BLaER1 treated with 17β-estradiol and CSF1 and Interleukin-3, amounts not matched to agents 10 nM and 100 nM (cell line): ENCODE data around the gene GPR108.
A peak's percentile ranks its signal among the peaks of the same experiment; 100 is the strongest.
"Not testable (repeated sequence)": the region's sequence is repeated elsewhere in the genome, so short reads cannot be mapped to it uniquely, and the experiment has no call there.

Source experiments
- H3K27ac ChIP-seq, 11 experiments: shearing (Covaris generic); formaldehyde crosslinking; 2 replicates each; pipeline ENCODE4 v1.8.1; 2022
- H3K27me3 ChIP-seq, 11 experiments: shearing (Covaris generic); formaldehyde crosslinking; 2 replicates each; pipeline ENCODE4 v1.8.1; 2022
- H3K36me3 ChIP-seq, 11 experiments: shearing (Covaris generic); formaldehyde crosslinking; 2 replicates each; pipeline ENCODE4 v1.8.1; 2022
- H3K4me1 ChIP-seq, 10 experiments: shearing (Covaris generic); formaldehyde crosslinking; 2 replicates each; pipeline ENCODE4 v1.8.1; 2022
- H3K4me2 ChIP-seq, 11 experiments: shearing (Covaris generic); formaldehyde crosslinking; 2 replicates each; pipeline ENCODE4 v1.8.1; 2022
- H3K4me3 ChIP-seq, 10 experiments: shearing (Covaris generic); formaldehyde crosslinking; 2 replicates each; pipeline ENCODE4 v1.8.1; 2022
- H3K9ac ChIP-seq, 11 experiments: shearing (Covaris generic); formaldehyde crosslinking; 2 replicates each; pipeline ENCODE4 v1.8.1; 2022
- H3K9me3 ChIP-seq, 11 experiments: shearing (Covaris generic); formaldehyde crosslinking; replicated peaks in 1 of 11; 2 replicates each; pipeline ENCODE4 v1.8.1; 2022
- H4K20me1 ChIP-seq, 11 experiments: shearing (Covaris generic); formaldehyde crosslinking; 2 replicates each; pipeline ENCODE4 v1.8.1; 2022
- Cebpa-rat ChIP-seq, 11 experiments: shearing (Covaris generic); IDR thresholded peaks; 2 replicates each; pipeline ENCODE4 v1.8.1; 2022

Gene GPR108

GRCh38 chr19:6753178-6754031 is 16.0 kb upstream of the GPR108 start:
- H3K4me1 ChIP-seq: peaks cover 14 to 40% (median 32%) of the 10 kb centered on the region in 10 experiments; a peak in 18 of 20 replicates
- no peaks in the 10 kb centered on the region for H3K27me3 ChIP-seq
- H4K20me1 ChIP-seq: peaks cover 0 to 27% (median 0%) of the 10 kb centered on the region in 11 experiments; a peak in 3 of 22 replicates
- peak overlapping the region; percentile 36 to 78 (median 70); a peak in 20 of 22 replicates for H3K9ac ChIP-seq
- H3K4me2 ChIP-seq: peak overlapping the region; percentile 81 to 95 (median 86)
- H3K4me3 ChIP-seq: peak overlapping the region; percentile 45 to 69 (median 56)
- no peaks in the 10 kb centered on the region for H3K9me3 ChIP-seq
- peaks cover 16 to 42% (median 38%) of the 10 kb centered on the region in 11 experiments for H3K36me3 ChIP-seq
- H3K27ac ChIP-seq: peak overlapping the region in 10 of 11 experiments; percentile 9 to 77 (median 58); a peak in 20 of 22 replicates
- no peak for TF ChIP-seq Cebpa-rat (IDR thresholded peaks at IDR 0.05)

DNA sequence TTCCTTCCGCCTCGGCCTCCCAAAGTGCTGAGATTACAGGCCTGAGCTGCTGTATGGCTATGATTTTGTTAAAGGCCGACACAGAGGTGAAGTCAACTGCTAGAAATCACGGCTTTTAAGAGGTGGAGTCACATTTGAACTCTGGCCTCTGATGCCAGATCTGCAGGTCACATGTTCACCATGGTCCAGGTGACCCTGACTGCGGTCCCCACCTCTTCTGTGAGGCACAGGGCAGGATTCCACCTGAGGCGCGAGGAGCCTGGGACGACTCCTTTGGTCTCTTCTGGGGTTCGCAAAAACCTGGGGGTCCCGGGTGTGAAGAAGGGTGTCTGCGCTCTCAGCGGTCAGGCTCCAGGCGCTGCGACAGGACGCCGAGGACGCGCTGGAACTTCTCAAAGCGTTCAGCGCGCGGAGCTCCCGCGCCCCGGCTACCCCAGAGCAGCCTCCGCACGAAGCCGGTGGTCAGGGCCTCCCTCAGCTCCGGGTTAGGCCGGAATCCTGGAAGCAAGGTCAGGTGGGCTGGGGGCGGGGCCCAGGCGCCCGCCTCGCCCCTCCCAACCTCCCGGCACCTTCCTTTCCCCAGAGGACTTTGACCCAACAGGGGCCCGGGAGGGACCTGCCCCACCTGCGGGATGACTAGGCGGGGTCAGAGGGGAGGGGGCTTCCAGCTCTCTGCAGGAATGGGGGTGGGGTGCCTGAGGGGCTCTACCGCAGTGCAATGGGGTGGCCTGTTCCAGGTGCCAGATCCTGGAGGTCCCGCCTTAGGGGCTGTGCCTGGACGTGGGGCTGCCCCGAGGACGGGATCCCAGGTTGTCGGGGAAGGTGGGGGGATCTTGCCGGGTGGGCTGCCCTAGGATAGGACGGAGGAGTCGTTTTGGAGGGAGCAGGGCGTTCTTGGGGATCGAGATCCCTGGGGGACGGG is 15.1 kb upstream of the GPR108 start:
- H3K36me3 ChIP-seq: peaks cover 25 to 51% (median 47%) of the 10 kb centered on the region in 11 experiments
- no peak for TF ChIP-seq Cebpa-rat (IDR thresholded peaks at IDR 0.05)
- no peaks in the 10 kb centered on the region for H3K9me3 ChIP-seq
- no peaks in the 10 kb centered on the region for H3K27me3 ChIP-seq
- peak overlapping the region; percentile 45 to 69 (median 56) for H3K4me3 ChIP-seq
- peaks cover 0 to 29% (median 0%) of the 10 kb centered on the region in 11 experiments; a peak in 3 of 22 replicates for H4K20me1 ChIP-seq
- peak overlapping the region; percentile 36 to 78 (median 70); a peak in 19 of 22 replicates for H3K9ac ChIP-seq
- peak overlapping the region; percentile 81 to 95 (median 86) for H3K4me2 ChIP-seq
- peak overlapping the region in 10 of 11 experiments; percentile 9 to 77 (median 58); a peak in 20 of 22 replicates for H3K27ac ChIP-seq
- peaks cover 14 to 42% (median 33%) of the 10 kb centered on the region in 10 experiments; a peak in 18 of 20 replicates for H3K4me1 ChIP-seq

DNA sequence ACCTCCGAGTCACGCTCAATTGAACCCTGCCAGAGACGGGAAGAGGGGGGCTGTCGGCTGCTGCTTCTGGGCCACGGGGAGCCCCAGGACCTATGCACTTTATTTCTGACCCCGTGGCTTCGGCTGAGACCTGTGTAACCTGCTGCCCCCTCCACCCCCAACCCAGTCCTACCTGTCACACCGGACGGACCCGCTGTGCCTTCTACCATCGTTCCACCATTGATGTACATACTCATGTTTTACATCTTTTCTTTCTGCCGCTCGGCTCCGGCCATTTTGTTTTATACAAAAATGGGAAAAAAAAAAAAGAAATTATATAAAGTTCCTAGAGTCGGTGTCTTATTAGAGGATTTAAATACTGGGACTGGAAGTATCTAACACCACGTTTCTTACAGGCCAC is 13.8 kb upstream of the GPR108 start:
- Histone ChIP-seq H3K36me3 (peaks cover 38 to 64% (median 60%) of the 10 kb centered on the region in 11 experiments), H3K9ac (no peak overlapping the region), H3K27ac (no peak overlapping the region), H3K9me3 (no peaks in the 10 kb centered on the region), H3K4me1 (peaks cover 14 to 30% (median 24%) of the 10 kb centered on the region in 10 experiments; a peak in 18 of 20 replicates), H3K4me2 (no peak overlapping the region), H3K27me3 (no peaks in the 10 kb centered on the region), H4K20me1 (peaks cover 0 to 29% (median 0%) of the 10 kb centered on the region in 11 experiments; a peak in 3 of 22 replicates), H3K4me3 (no peak overlapping the region)
- TF ChIP-seq Cebpa-rat (IDR thresholded peaks at IDR 0.05): no peak

- Histone ChIP-seq H3K36me3 (peaks cover 42 to 74% (median 69%) of the 10 kb centered on the region in 11 experiments), H3K27me3 (no peaks in the 10 kb centered on the region), H3K4me1 (peaks cover 14 to 30% (median 24%) of the 10 kb centered on the region in 10 experiments; a peak in 18 of 20 replicates), H3K4me2 (no peak overlapping the region), H4K20me1 (peaks cover 0 to 32% (median 0%) of the 10 kb centered on the region in 11 experiments; a peak in 5 of 22 replicates), H3K9me3 (no peaks in the 10 kb centered on the region), H3K9ac (no peak overlapping the region), H3K4me3 (no peak overlapping the region), H3K27ac (no peak overlapping the region)
- no peak for TF ChIP-seq Cebpa-rat (IDR thresholded peaks at IDR 0.05)
Observed at GRCh38 chr19:6750062-6750461, 12.7 kb upstream of the GPR108 start.

- Histone ChIP-seq H4K20me1 (peaks cover 0 to 47% (median 0%) of the 10 kb centered on the region in 11 experiments; a peak in 5 of 22 replicates), H3K36me3 (peaks cover 57 to 89% (median 84%) of the 10 kb centered on the region in 11 experiments), H3K4me2 (peak overlapping the region in 5 of 11 experiments; percentile 7 to 24 (median 17); a peak in 3 of 22 replicates), H3K4me1 (peaks cover 6 to 18% (median 15%) of the 10 kb centered on the region in 10 experiments; a peak in 17 of 20 replicates), H3K9ac (peak overlapping the region in 2 of 11 experiments; percentile 11 to 18; a peak in 2 of 22 replicates)
- H3K27ac ChIP-seq, H3K9me3 ChIP-seq, H3K4me3 ChIP-seq, H3K27me3 ChIP-seq: not testable (repeated sequence)
Observed at GRCh38 chr19:6748543-6748942, 11.2 kb upstream of the GPR108 start.

DNA sequence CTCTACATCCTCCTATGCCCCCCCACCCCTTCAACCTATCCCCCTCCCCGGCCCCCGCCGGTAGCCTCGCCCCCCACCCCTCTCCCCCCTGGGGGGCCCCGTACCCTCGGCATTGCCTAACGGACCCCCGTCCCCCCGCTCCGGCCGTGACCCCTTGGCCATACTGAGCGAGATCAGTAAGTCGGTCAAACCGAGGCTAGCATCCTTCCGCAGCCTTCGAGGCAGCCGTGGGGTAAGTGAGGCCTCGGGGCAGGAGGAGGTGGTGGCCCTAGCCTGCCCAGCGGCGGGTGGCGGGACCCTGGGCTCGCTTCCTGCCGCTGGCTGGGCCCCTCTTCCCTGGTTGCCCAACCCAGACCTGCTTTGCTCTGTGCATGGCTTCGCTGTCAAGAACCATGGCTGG is 8.6 kb upstream of the GPR108 start:
- H3K27me3 ChIP-seq: no peaks in the 10 kb centered on the region
- no peak overlapping the region for H3K9ac ChIP-seq
- no peak overlapping the region for H3K4me2 ChIP-seq
- peaks cover 0 to 58% (median 3%) of the 10 kb centered on the region in 11 experiments; a peak in 8 of 22 replicates for H4K20me1 ChIP-seq
- H3K4me1 ChIP-seq: peaks cover 7 to 17% (median 14%) of the 10 kb centered on the region in 10 experiments
- no peaks in the 10 kb centered on the region for H3K9me3 ChIP-seq
- H3K36me3 ChIP-seq: peaks cover 56 to 89% (median 81%) of the 10 kb centered on the region in 11 experiments
- TF ChIP-seq Cebpa-rat (IDR thresholded peaks at IDR 0.05): no peak
- no peak overlapping the region for H3K27ac ChIP-seq
- H3K4me3 ChIP-seq: no peak overlapping the region

GRCh38 chr19:6744381-6745301 is 7.3 kb upstream of the GPR108 start:
- peaks cover 9 to 29% (median 22%) of the 10 kb centered on the region in 10 experiments for H3K4me1 ChIP-seq
- no peak overlapping the region for H3K4me3 ChIP-seq
- no peak overlapping the region for H3K4me2 ChIP-seq
- H3K27ac ChIP-seq: no peak overlapping the region
- H3K9me3 ChIP-seq: no peaks in the 10 kb centered on the region
- no peak for TF ChIP-seq Cebpa-rat (IDR thresholded peaks at IDR 0.05)
- H4K20me1 ChIP-seq: peaks cover 0 to 58% (median 3%) of the 10 kb centered on the region in 11 experiments; a peak in 8 of 22 replicates
- no peaks in the 10 kb centered on the region for H3K27me3 ChIP-seq
- peaks cover 49 to 77% (median 70%) of the 10 kb centered on the region in 11 experiments for H3K36me3 ChIP-seq
- peak overlapping the region in 1 of 11 experiments; percentile 7; a peak in 1 of 22 replicates for H3K9ac ChIP-seq
